Activated CD8-positive, alpha-beta memory T cell treated with anti-CD3 and anti-CD28 coated beads, Interleukin-2, amount 50 U/mL, for 1 hour (primary cell): Measurements from ENCODE around the gene LAMTOR4.
"Not testable (repeated sequence)": the region's sequence is repeated elsewhere in the genome, so short reads cannot be mapped to it uniquely, and the experiment has no call there.

Experiments used
- DNase-seq: peaks from one replicate; pipeline ENCODE4 v3.0.0-alpha.2; 2020; ENCODE audit errors: extremely low read depth

LAMTOR4 gene

DNA sequence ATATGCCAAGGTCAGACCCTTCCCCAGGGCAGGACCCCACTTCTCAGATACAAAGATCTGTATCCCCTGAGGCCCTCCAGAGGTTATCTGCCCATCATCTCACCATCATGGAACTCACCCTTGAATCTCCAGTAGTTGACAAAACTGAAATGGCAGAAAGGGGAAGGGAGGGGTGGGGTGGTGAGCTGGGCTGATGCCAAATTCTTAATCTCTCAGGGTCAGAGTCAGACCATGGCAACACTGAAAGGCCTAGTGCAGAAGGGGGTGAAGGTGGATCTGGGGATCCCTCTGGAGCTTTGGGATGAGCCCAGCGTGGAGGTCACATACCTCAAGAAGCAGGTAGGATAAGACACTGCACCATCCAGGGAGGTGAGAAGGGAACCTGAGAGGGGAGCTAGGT lies 26.1 kb upstream of the LAMTOR4 start:
- DNase-seq = no peak

DNA sequence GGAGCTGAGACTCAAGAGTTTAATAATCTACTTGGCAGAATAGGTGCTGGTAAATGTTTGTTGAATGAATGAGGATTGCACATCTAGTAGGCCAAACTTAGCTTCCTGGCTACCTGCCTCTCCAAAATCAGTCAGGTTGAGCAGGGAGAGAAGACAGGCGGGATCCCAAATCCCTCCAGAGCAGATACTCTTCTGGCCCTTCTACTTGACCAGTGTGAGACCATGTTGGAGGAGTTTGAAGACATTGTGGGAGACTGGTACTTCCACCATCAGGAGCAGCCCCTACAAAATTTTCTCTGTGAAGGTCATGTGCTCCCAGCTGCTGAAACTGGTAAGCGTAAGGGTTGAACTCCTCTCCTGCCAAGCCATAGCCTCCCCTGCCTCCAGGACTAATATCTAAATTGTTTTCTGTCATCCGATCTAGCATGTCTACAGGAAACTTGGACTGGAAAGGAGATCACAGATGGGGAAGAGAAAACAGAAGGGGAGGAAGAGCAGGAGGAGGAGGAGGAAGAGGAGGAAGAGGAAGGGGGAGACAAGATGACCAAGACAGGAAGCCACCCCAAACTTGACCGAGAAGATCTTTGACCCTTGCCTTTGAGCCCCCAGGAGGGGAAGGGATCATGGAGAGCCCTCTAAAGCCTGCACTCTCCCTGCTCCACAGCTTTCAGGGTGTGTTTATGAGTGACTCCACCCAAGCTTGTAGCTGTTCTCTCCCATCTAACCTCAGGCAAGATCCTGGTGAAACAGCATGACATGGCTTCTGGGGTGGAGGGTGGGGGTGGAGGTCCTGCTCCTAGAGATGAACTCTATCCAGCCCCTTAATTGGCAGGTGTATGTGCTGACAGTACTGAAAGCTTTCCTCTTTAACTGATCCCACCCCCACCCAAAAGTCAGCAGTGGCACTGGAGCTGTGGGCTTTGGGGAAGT lies 24.2 kb upstream of the LAMTOR4 start:
- DNase-seq = no peak

DNA sequence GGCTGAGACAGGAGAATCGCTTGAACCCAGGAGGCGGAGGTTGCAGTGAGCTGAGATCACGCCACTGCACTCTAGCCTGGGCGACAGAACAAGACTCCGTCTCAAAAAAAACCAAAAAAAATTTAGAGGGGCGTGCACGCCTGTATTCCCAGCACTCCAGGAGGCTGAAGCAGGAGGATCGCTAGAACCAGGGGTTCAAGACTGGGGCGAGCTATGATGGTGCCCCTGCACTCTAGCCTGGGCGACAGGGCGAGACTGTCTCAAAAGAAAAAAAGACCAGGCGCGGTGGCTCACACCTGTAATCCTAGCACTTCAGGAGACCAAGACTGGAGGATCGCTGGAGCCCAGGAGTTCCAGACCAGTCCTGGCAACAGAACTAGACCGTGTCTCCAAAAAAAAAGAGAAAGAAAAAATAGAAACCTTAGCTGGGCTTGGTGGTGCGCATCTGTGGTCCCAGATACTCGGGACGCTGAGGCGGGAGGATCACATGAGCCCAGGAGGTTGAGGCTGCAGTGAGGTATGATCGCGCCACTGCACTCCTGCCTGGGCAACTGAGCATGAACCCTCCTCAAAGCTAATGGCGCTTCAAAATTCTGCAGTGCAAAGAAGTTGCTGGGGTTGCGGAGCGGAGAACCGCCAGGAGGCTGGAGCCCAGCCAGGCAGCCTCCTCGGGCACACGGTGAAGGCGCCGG lies 22.3 kb upstream of the LAMTOR4 start:
- DNase-seq = no peak

DNA sequence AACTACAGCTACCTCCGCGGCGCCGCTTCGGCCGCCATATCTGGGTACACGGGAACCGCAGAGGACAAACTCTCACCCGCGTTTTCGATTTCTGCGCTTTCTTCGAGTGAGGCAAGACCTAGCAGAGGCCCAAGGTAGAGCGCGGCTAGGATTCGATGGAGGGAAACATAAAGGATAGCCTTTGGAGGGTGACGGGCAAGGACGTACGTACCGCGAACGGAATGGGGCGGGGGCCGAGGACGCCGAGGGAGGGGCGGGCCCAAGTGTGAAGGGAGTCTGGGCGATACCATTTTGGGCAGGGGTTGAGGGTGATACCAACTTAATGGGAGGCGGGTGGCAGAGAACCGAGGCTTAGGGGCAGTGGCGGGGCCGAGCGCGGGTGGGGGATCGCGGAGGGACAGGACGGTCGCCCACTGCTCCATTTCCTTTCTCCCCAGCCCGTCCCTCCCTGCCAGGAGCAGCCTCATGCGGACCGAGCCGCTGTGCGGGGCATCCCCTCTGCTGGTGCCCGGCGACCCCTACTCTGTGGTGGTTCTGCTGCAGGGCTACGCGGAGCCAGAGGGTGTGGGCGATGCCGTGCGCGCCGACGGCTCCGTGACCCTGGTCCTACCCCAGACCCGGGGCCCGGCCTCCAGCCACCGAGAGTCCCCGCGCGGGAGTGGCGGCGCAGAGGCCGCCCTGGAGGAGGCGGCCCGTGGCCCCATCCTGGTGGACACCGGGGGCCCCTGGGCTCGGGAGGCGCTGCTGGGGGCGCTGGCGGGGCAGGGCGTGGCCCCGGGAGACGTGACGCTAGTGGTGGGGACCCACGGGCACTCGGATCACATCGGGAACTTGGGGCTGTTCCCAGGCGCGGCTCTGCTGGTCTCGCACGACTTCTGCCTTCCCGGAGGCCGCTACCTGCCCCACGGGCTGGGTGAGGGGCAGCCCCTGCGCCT lies 21.5 kb upstream of the LAMTOR4 start, which contains the start of gene MBLAC1:
Gene MBLAC1 (plus strand): TSS at position 37 of the 935 bp plus-strand sequence. CDS start 429 bp downstream, at position 466.
- DNase-seq = peak; percentile 86

DNA sequence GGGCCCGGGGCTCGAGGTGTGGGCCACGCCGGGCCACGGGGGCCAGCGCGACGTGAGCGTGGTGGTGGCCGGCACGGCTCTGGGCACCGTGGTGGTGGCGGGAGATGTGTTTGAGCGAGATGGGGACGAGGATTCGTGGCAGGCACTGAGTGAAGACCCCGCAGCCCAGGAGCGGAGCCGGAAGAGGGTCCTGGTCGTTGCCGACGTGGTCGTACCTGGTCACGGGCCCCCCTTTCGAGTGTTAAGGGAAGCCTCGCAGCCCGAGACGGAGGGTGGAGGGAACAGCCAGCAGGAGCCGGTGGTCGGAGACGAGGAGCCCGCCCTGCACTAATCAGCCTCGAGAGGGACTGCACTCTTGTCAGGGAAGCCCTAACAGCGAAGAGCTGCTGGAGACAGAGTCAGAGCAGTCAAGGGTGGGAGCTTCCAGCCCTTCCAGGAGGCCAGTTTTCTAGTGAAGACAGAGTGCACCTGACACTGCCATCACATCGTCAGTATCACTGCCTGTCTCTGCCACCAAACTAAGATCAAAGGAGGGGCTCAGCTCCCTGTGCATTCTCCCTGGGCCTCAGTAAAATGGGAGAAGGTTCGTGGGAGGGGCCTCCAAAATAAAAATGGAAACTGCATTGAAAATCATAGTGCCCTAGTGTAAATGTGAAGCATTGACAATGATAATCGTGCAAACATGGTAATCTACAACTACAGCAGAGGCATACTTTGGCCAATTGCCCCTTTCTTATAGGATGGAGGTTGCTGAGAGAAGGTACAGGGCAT lies 20.7 kb upstream of the LAMTOR4 start:
- DNase-seq = no peak

DNA sequence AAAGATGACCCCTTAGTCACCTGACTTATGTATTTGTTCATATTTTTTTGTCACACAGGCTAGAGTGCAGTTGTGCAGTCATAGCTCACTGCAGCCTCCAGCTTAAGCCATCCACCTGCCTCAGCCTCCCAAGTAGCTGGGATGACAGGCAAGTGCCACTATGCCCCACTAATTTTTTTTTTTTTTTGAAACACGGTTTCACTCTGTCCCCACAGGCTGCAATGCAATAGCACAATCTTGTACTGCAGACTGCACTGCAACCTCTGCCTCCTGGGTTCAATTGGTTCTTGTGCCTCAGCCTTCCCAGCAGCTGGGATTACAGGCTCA lies 20.1 kb upstream of the LAMTOR4 start:
- no peak for DNase-seq

DNA sequence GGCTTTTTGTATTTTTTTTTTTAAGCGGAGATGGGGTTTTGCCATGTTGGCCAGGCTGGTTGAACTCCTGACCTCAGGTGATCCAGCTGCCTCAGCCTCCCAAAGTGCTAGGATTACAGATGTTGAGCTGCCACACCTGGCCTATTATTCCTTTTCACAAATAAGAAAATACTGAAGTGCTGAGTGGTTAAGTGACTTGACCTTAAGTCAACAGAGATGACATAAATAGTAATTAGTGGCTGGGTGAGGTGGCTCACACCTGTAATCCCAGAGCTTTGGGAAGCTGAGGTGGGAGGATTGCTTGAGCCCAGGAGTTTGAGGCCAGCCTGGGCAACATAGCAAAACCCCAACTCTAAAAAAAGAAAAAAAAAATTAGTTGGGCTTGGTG lies 18.5 kb upstream of the LAMTOR4 start:
- not testable (repeated sequence) for DNase-seq

DNA sequence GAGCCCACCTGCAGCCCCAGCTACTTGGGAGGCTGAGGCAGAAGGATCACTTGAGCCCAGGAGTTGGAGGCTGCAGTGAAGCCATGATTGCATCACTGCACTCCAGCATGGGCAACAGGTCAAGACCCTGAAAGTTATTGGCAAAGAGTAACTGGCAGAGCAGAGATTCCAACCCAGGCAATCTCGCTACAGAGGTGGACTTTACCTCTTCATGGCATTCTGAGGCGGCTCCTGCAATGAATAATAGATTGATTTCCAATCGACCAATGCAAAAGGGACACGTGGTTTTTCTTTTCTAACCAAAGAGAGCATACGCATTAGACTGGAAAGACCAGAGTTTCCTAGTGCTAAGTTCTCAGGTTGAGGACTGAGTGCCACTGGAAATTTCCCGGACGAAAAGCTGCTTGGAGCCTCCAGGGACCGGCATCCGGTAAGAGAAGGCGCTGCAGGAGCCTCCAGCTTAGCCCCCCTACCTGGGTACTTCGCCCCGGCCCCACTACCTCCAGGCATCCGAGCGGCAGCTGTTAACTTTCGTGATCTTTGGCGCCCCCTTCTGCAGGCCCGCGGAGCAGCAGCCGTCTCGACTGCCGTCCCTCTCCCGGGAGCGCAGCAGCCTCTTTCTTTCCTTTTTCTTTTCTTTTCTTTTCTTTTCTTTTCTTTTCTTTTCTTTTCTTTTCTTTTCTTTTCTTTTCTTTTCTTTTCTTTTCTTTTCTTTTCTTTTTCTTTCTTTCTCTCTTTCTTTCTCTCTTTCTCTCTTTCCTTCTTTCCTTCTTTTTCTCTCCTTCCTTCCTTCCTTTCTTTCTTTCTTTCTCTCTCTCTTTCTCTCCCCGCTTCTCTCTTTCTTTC lies 17.9 kb upstream of the LAMTOR4 start:
- DNase-seq = no peak

DNA sequence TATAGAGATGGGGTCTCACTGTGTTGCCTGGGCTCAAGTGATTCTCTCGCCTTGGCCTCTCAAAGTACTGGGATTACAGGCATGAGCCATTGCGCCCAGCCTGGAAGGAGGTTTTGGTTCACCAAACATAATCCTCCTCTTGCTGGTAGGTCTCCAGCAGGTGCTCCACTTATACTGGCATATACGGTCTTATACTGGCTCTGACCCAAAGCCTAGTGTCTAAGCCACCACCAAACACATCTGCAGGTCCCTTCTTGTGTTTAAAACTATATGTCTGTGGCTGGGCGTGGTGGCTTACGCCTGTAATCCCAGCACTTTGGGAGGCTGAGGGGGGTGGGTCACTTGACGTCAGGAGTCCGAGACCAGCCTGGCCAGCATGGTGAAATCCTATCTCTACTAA lies 16.6 kb upstream of the LAMTOR4 start:
- DNase-seq = no peak

DNA sequence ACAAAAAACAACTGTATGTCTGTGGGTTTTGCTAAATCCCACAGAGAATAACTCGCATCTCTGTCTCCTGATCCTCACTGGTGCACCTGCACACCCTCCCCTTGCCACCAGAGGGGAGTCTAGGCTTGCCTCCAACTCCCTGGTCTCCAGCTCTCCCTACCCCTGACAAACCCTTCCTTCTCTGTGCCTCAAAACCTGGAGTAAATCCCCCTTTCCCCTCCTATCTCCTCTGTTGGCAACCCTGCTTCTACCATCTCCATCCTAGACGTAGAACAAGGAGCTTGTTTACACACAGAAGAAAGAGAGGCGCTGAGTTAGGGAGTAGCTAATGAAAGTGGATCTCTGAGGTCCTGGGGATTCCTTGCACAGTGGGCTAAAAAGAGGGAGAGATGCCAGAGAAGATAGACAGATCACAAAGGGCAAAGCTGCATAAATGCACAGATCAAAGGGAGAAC lies 16.0 kb upstream of the LAMTOR4 start:
- DNase-seq = no peak

DNA sequence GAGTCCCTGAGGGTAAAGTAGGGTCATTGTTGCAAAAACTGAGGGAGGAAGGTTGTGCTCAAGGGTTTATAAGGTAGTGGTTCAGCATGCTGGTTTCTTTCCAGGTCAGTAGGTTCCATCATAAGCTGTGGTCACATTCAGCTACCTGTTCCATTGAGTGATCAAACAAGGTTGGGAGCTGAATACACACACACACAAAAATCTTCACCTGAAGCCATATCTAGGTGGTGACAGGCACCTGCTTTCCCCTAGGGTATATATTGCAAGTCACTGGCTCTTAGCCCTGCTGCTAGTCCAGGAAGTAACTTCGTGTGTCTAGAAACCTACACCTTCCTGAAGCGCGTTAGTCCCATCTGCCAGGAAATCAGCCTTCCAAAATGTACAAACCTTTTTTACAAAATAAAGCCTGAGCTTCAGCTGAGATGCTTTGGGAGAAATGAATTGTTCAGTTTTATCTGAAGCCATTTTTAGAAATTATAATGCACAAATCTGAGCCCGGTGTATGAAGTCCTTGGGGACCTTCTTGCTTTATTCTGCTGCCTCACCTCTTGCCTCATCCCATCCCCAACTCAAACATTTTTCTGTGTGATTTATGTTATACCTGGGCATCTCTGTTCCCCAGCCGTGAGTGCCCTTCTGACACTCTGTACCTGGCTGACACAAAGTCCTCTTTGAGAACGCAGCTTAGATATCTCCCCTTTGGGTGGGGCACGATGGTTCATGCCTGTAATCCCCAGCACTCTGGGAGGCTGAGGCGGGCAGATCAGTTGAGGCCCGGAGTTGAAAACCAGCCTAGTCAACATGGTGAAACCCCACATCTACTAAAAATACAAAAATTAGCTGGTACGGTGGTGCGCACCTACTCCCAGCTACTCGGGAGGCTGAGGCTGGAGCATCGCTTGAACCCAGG lies 10.6 kb upstream of the LAMTOR4 start:
- no peak for DNase-seq

DNA sequence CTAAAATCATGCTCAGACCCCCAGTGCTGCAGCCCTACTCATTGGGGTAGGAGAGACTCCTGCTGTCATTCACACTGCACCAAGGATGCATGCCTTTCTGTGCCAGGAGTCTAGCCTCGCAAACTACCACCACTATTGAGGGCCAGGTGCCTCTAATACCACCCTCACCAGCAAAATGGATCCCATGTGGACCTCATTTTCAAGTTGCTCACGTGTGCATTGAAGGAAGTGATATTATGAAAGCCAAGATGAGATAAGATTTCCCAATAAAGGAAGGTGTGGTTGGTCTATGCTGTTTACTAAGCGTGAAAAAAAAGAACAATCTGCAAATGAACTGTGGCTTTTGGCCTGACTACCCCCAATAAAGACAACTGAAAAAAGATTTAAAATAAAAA lies 7.2 kb upstream of the LAMTOR4 start:
- no peak for DNase-seq

DNA sequence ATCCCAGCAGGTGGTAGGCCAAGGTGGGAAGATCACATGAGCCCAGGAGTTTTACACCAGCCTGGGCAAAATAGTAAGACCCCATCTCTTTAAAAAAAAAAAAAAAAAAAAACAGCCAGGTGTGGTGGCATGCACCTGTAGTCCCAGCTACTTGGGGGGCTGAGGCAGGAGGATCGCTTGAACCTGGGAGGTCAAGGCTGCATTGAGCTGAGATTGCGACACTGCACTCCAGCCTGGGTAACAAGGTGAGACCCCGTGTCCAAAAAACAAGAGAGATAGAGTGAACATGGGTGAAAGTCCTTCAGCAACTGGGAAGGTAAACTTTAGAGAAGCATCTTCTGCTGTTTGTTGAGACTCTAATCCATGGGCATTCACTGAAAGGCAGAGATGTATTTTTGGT lies 6.3 kb upstream of the LAMTOR4 start:
- no peak for DNase-seq

DNA sequence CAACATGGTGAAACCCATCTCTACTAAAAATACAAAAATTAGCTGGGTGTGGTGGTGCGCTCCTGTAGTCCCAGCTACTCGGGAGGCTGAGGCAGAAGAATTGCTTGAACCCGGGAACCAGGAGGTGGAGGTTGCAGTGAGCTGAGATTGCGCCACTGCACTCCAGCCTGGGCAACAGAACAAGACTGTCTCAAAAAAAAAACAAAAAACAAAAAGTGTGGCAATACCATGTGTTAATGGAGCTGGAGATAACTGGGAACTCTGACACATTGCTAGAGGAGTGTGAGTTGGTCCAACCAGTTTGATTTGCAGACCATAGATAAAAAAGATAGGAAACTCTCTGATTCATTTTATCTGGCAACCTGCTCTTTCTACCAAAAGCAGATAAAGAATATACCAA lies 2.4 kb upstream of the LAMTOR4 start:
- not testable (repeated sequence) for DNase-seq

DNA sequence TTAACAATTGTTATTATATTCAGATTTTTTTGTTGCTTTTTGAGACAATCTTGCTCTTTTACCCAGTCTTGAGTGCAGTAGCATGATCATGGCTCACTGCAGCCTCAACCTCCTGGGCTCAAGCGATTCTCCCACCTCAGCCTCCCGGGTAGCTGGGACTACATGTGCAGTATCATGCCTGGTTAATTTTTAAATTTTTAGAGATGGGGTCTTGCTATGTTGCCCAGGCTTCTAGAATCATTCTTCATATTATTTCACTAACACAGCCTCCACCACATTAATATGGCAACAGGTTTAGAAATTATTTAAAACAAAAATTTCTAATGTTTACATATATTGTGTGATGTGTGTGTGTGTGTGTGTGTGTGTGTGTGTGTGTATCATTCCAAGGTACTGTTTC lies 1.4 kb upstream of the LAMTOR4 start:
- DNase-seq = no peak

DNA sequence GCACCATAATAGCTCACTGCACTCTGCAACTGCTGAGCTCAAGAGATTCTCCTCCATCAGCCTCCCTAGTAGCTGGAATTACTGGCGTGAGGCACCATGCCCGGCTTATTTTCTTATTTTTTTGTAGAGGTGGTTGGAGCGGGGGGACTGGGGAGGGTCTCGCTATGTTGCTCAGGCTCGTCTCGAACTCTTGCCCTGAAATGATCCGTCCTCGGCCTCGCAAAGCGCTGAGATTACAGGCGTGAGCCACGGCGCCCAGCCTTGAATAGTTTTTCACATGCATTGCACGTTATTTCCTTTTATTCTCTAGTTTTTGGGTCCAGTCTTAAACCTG lies 526 bp upstream of the LAMTOR4 start:
- no peak for DNase-seq

DNA sequence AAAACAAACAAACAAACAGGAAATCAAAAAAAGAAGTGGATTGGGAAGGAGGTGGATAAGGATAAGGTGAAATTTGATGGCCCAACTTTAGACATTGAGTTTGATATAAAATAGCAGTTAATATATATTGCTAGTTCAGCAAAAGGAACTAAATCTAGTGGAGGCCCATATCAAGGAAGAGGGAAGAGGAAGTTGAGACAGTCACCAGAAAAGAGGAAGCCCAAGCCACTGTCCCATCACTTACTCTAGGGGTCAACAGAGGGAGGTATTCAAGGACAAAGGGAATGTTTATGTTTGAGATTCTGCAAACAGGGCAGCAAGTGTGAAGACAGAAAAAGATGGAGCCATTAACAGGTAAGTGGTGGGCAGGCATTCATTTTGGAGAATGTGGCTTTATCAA lies 3.7 kb downstream of the LAMTOR4 start:
- no peak for DNase-seq

DNA sequence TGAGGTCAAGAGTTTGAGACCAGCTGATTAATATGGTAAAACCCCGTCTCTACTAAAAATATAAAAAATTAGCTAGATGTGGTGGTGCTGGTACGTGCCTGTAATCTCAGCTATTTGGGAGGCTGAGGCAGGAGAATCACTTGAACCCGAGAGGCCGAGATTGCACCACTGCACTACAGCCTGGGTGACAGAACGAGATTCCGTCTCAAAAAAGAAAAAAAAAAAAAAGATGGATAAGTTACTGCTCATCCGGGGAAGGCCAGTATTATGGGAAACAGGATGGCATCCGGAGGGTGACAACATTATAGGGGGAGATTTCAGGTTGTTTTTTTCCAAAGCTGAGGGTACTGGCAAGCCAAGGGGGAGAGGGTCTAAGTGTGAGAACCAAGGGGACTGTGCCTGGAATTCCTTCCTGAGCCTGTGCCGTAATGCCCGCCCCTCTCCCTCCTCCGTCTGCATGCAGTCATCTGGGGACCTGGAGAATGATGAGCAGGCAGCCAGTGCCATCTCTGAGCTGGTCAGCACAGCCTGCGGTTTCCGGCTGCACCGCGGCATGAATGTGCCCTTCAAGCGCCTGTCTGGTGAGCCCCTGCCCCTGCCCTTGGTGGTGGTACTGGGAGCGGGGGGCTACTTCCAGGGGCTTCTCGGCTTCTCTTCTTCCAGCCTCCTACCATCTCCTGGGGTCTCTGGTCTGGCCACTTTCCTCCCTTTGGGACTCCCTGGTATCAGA lies 4.4 kb downstream of the LAMTOR4 start:
- DNase-seq = no peak
